OCI-LY1 (cell line): Measurements from ENCODE around the gene SPOUT1.
"Not testable (repeated sequence)": the region's sequence is repeated elsewhere in the genome, so short reads cannot be mapped to it uniquely, and the experiment has no call there.

ENCODE experiments used
- H2AFZ ChIP-seq: fragments of 200-600 bp; sonication (generic), shearing (Covaris generic); 2 replicates; pipeline ENCODE4 v1.6.0; 2014; ENCODE audit warnings: antibody characterized with exemption, mild to moderate bottlenecking, low read length
- H3F3A ChIP-seq: fragments of 200-600 bp; sonication (generic), shearing (Covaris generic); 2 replicates; pipeline ENCODE4 v1.6.0; 2014; ENCODE audit warnings: mild to moderate bottlenecking, antibody characterized with exemption, low read length, moderate library complexity; ENCODE audit not compliant: insufficient read depth
- H3K27ac ChIP-seq: fragments of 200-600 bp; sonication (generic); 2 replicates; pipeline ENCODE4 v1.5.1; 2014; ENCODE audit warnings: low read length, mixed run types, mild to moderate bottlenecking, low read depth; ENCODE audit not compliant: poor library complexity, severe bottlenecking
- H3K27me3 ChIP-seq: fragments of 200-600 bp; sonication (generic); 2 replicates; pipeline ENCODE4 v1.6.0; 2014; ENCODE audit warnings: antibody characterized with exemption, mild to moderate bottlenecking, low read length, moderate library complexity; ENCODE audit not compliant: insufficient read depth
- H3K36me3 ChIP-seq: fragments of 200-600 bp; sonication (generic); 2 replicates; pipeline ENCODE4 v1.6.1; 2014; ENCODE audit warnings: mild to moderate bottlenecking, antibody characterized with exemption, low read length, moderate library complexity, mixed read lengths; ENCODE audit not compliant: insufficient read depth
- H3K4me1 ChIP-seq: fragments of 200-600 bp; sonication (generic); 2 replicates; pipeline ENCODE4 v1.5.1; 2014; ENCODE audit warnings: mild to moderate bottlenecking, low read length, moderate library complexity; ENCODE audit not compliant: insufficient read depth, severe bottlenecking
- H3K4me2 ChIP-seq: fragments of 200-600 bp; sonication (generic), shearing (Covaris generic); 2 replicates; pipeline ENCODE4 v1.6.1; 2014; ENCODE audit warnings: low read length
- H3K4me3 ChIP-seq: fragments of 200-600 bp; sonication (generic); 2 replicates; pipeline ENCODE4 v1.5.1; 2014; ENCODE audit warnings: low read length, low read depth, mild to moderate bottlenecking, mixed read lengths; ENCODE audit not compliant: poor library complexity, severe bottlenecking
- H3K79me2 ChIP-seq: fragments of 200-600 bp; shearing (Covaris generic); 2 replicates; pipeline ENCODE4 v1.6.1; 2016; ENCODE audit warnings: mixed run types, low read length, mixed read lengths; ENCODE audit not compliant: insufficient read depth
- H3K9ac ChIP-seq: fragments of 200-600 bp; sonication (generic), shearing (Covaris generic); 2 replicates; pipeline ENCODE4 v1.6.1; 2014; ENCODE audit warnings: mild to moderate bottlenecking, low read length, mixed read lengths
- H3K9me2 ChIP-seq: fragments of 200-600 bp; sonication (generic), shearing (Covaris generic); 2 replicates; pipeline ENCODE4 v1.6.1; 2014; ENCODE audit warnings: low read depth, mild to moderate bottlenecking, low read length, mixed read lengths
- H3K9me3 ChIP-seq: fragments of 200-600 bp; shearing (Covaris generic); 2 replicates; pipeline ENCODE4 v1.6.1; 2014; ENCODE audit warnings: low read length, mixed read lengths
- H4K20me1 ChIP-seq: fragments of 200-600 bp; sonication (generic), shearing (Covaris generic); 2 replicates; pipeline ENCODE4 v1.6.0; 2016; ENCODE audit warnings: mild to moderate bottlenecking, low read length; ENCODE audit not compliant: insufficient read depth
- CTCF ChIP-seq: fragments of 200-600 bp; sonication (generic), shearing (Covaris generic); IDR thresholded peaks from 2 replicates; pipeline ENCODE4 v1.5.1; 2017; ENCODE audit warnings: mild to moderate bottlenecking, antibody characterized with exemption, low read length, moderate library complexity, mixed read lengths
- EZH2 ChIP-seq: fragments of 200-600 bp; sonication (generic), shearing (Covaris generic); IDR thresholded peaks from 2 replicates; pipeline ENCODE4 v1.8.0; 2017; ENCODE audit warnings: borderline replicate concordance, mixed run types, mild to moderate bottlenecking, antibody characterized with exemption, low read length, moderate library complexity, mixed read lengths

SPOUT1 gene

GRCh38 chr9:128845186-128845931 lies 15.8 kb upstream of the SPOUT1 start:
- no peaks in the 10 kb centered on the region for H3K9me3 ChIP-seq
- H3K9ac ChIP-seq: no peak overlapping the region
- H3K4me3 ChIP-seq: no peak overlapping the region
- H2AFZ ChIP-seq: no peak overlapping the region
- H3K36me3 ChIP-seq: peaks cover 4% of the 10 kb centered on the region; the same call in 1 of the 2 replicates
- H3K4me1 ChIP-seq: no peaks in the 10 kb centered on the region
- H3K27me3 ChIP-seq: no peaks in the 10 kb centered on the region
- no peaks in the 10 kb centered on the region for H3K79me2 ChIP-seq
- no peaks in the 10 kb centered on the region for H3F3A ChIP-seq
- no peaks in the 10 kb centered on the region for H3K9me2 ChIP-seq
- no peak overlapping the region for H3K27ac ChIP-seq
- H3K4me2 ChIP-seq: no peak overlapping the region
- H4K20me1 ChIP-seq: no peaks in the 10 kb centered on the region
- TF ChIP-seq CTCF (no peak), EZH2 (no peak)

GRCh38 chr9:128843171-128843570 lies 13.6 kb upstream of the SPOUT1 start:
- not testable (repeated sequence) for H3K4me3 ChIP-seq, H3K9me3 ChIP-seq, H3K79me2 ChIP-seq, H3K9me2 ChIP-seq, H3K27ac ChIP-seq, H3F3A ChIP-seq, H3K4me2 ChIP-seq, H4K20me1 ChIP-seq, H3K4me1 ChIP-seq, H3K27me3 ChIP-seq, H3K36me3 ChIP-seq, H2AFZ ChIP-seq, H3K9ac ChIP-seq

GRCh38 chr9:128841694-128842492 lies 12.3 kb upstream of the SPOUT1 start:
- Histone ChIP-seq H3K27ac (no peak overlapping the region), H3K36me3 (0 out of 2 replicates have a peak, but pooled peaks cover 7% of the 10 kb centered on the region), H3K9me3 (no peaks in the 10 kb centered on the region), H3K4me2 (no peak overlapping the region), H3K9ac (no peak overlapping the region), H3K79me2 (no peaks in the 10 kb centered on the region), H3F3A (no peaks in the 10 kb centered on the region), H3K4me3 (no peak overlapping the region), H3K4me1 (no peaks in the 10 kb centered on the region), H3K9me2 (no peaks in the 10 kb centered on the region), H4K20me1 (no peaks in the 10 kb centered on the region), H2AFZ (no peak overlapping the region), H3K27me3 (no peaks in the 10 kb centered on the region)
- TF ChIP-seq EZH2 (no peak), CTCF (no peak)
